KOPT-K1 (cell line): ENCODE data around the gene NPC1.

ENCODE experiments used
- H3K27ac ChIP-seq: fragments of 200-600 bp; sonication (generic); 2 replicates; pipeline ENCODE4 v1.5.1; 2016; ENCODE audit warnings: antibody characterized with exemption, mild to moderate bottlenecking, low read depth, low read length; ENCODE audit not compliant: poor library complexity, severe bottlenecking
- H3K36me3 ChIP-seq: fragments of 200-600 bp; sonication (generic); 2 replicates; pipeline ENCODE4 v1.5.1; 2017; ENCODE audit warnings: antibody characterized with exemption, mild to moderate bottlenecking, low read length, moderate library complexity; ENCODE audit not compliant: insufficient read depth
- H3K9me3 ChIP-seq: fragments of 200-600 bp; sonication (generic); 2 replicates; pipeline ENCODE4 v1.5.1; 2017; ENCODE audit warnings: antibody characterized with exemption, low read length, mild to moderate bottlenecking; ENCODE audit not compliant: insufficient read depth, poor library complexity, severe bottlenecking

NPC1 gene

DNA sequence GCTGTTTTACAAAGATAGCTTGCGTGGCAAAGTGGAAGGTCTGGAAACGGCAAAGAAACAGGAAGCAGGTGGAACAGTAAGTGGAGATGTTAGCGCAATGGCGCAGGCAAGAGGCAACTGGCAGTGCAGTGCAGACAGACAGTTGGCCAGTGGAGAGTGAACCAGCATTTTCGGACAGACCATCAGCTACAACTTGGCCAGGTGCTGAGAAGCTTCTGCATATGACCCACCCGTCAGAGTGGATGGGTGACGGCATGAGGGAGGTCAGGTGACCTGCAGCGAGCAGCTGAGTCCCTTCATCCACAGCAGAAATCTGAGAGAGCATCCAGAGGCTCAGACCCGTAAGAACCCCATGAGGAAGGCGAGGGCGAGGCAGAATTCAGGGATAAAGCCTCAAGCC lies 33.8 kb downstream of the NPC1 start:
- H3K9me3 ChIP-seq: no peaks in the 10 kb centered on the region
- H3K27ac ChIP-seq: no peak overlapping the region
- H3K36me3 ChIP-seq: peaks cover 97% of the 10 kb centered on the region

DNA sequence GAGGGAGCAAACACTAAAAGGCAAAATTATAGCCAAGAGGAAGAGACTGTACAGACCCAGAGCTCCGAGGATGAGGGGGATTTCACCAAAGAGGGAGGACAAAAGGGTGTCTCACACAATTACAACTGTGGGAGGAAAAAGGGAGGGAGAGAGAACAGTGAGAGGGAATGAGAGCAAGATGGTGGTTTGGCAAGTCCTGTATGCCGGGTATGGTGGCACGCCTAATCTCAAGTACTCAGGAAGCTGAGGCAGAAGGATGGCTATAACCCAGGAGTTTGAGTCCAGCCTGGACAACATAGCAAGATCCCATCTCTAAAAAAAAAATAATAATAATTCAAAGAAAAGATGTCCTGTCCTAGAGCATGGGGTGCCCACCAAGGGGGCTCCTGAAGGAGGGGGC lies 34.3 kb downstream of the NPC1 start:
- H3K27ac ChIP-seq: no peak overlapping the region
- peaks cover 97% of the 10 kb centered on the region for H3K36me3 ChIP-seq
- H3K9me3 ChIP-seq: no peaks in the 10 kb centered on the region

DNA sequence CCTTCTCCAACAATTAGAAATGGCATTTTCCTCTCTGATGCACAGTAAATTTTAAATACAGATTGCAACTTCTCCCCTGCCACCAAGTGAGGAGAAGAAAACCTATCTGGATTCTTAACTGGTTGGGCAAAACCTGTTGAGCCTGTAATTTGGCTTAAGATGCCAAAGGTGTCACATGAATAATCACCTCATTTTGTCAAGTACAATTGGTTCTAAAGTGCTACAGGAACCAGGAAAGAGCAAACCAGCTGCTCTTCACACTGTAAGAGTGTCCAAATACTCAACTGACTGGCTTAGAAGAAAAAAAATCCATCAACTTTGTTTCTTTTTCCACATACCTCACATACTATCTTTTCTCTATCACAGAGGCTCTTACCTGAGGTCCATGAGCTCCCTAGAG lies 35.4 kb downstream of the NPC1 start:
- H3K9me3 ChIP-seq: no peaks in the 10 kb centered on the region
- H3K27ac ChIP-seq: no peak overlapping the region
- peaks cover 95% of the 10 kb centered on the region for H3K36me3 ChIP-seq

DNA sequence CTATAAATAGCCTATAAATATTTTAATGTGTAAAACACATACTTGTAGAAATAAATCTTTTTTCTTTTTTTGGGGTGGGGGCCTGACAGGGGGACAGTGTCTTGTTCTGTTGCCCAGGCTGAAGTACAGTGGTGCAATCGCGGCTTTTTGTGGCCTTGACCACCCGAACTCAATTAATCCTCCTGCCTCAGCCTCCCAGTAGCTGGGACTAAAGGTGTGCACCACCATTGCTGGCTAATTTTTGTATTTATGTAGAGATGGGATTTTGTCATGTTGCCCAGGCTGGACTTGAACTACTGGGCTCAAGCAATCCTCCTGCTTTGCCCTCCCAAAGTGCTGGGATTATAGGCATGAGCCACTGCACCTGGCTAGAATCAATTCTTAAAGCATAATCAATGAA lies 37.6 kb downstream of the NPC1 start:
- H3K36me3 ChIP-seq: peaks cover 95% of the 10 kb centered on the region
- no peak overlapping the region for H3K27ac ChIP-seq
- H3K9me3 ChIP-seq: no peaks in the 10 kb centered on the region

DNA sequence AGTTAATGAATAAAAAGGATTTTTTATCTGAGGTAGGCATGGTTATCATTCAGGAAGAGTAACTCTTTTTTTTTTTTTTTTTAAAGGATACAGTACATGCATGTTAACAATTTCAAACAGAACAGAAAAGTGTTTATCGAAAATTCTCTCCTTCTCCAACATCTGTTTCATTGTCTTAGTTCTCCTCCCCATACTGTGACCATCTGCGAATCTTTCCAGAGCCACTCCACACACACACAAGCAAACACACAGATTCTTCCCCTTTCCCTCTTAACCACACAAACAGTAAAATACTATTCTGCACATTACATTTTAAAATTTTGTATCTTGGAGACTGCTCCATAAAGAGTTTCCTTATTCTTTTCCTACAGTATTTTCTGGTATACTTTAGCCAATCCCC lies 38.0 kb downstream of the NPC1 start:
- Histone ChIP-seq H3K27ac (no peak overlapping the region), H3K36me3 (peaks cover 95% of the 10 kb centered on the region), H3K9me3 (no peaks in the 10 kb centered on the region)

DNA sequence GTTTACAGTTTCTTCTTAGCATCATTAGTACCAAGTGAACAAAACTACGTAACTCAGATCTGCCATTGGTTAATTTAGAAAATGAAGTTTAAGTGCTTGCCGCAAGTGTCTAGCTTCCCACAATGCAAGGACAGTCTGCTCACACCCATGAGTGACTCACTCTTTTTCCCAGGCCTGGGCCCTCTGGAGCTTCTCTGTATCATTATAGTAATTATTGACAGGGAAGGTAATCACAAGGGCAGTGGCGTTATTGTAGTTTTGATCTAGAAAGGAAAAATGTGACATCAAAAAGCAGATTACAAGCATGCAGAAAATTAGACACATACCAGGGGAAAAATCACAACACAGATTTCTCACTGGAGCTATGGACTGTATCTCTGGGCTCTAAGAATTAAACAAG lies 38.5 kb downstream of the NPC1 start:
- Histone ChIP-seq H3K36me3 (peaks cover 95% of the 10 kb centered on the region), H3K9me3 (no peaks in the 10 kb centered on the region), H3K27ac (no peak overlapping the region)

DNA sequence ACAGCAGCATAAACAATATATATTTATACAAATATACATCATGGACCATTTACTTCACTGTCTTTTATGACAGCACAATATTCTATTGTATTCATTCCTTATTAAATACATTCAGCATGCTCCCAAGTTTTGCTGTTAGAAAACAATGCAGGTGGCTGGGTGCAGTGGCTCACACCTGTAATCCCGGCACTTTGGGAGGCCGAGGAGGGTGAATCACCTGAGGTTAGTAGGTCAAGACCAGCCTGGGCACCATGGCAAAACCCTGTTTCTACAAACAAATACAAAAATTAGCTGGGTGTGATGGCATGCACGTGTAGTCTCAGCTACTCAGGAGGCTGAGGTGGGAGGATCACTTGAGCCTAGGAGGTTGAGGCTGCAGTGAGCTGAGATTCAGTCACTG lies 39.0 kb downstream of the NPC1 start:
- no peaks in the 10 kb centered on the region for H3K9me3 ChIP-seq
- no peak overlapping the region for H3K27ac ChIP-seq
- peaks cover 95% of the 10 kb centered on the region for H3K36me3 ChIP-seq

DNA sequence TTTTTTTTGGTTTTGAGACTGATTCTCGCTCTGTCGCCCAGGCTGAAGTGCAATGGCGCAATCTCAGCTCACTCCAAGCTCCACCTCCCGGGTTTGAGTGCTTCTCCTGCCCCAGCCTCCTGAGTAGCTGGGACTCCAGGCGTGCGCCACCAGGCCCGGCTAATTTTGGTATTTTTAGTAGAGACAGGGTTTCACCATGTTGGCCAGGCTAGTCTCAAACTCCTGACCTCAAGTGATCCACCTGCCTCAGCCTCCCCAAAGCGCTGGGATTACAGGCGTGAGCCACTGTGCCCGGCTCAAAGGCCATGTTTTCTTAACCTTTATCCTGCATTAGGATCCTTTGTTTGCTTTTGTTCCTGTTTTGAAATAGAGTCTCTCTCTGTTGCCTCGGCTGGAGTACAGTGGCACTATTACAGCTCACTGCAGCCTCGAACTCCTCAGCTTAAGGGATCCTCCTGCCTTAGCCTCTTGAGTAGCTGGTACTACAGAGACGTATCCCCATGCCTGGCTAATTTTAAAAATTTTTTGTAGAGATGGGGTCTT lies 41.0 kb downstream of the NPC1 start:
- H3K36me3 ChIP-seq: peaks cover 81% of the 10 kb centered on the region

DNA sequence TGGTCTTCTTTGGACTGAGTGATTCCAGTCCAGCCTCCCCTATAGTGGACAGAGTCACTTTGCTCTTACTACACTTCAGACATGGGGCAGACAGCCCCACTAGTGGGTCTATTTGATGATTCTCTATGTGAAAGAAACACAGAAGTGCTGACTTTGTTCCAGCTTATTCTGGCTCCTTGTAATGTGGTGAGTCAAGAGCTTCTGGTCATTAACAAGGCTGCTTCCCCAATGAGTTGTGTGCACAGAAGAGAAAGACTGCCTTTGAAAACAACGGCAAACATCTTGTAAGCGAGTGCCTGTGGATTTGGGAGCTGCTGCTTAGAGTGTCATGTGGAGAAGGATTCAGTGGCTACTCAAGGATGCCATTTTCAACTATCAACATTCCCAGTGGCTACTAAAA lies 43.8 kb downstream of the NPC1 start:
- Histone ChIP-seq H3K27ac (peak overlapping the region; percentile 75), H3K36me3 (peaks cover 83% of the 10 kb centered on the region)

More for the DNA sequence above, 41.0 kb downstream of the NPC1 start:
- no peaks in the 10 kb centered on the region for H3K9me3 ChIP-seq
- H3K27ac ChIP-seq: no peak overlapping the region

DNA sequence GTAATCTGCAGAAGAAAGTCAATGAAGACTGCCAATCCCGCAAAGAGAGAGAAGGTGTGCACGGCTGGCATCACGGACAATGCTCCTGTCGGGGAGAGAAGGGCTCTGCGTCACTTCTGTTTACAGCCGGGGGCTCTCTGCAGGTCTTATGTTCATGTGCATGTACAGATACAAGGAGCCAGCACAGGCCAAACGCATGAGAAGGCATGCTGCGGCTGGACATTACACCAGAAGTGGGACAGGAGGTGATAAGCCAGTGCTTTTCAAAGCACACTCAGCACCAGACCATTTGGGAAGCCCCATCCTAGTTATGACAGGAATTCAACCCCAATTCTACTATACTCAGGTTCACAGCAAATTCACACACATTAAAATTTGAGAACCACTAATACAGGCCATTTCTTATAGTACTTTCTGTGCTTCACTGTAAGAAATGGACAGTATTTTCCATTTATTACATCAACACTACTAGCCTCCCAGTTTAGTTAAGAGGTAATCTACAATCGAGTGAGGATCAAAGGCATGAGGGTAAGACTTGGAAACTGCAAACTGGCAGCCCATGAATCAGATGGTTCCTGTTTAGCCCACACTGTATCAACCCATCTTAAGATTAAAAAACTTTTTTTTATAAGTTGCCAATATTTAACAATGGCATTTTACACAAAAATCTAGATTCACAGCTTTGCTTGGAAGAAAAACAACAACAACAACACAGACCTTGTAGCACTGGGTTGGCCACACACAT lies 44.8 kb downstream of the NPC1 start:
- peaks cover 83% of the 10 kb centered on the region for H3K36me3 ChIP-seq
- H3K27ac ChIP-seq: peak overlapping the region; percentile 75
- no peaks in the 10 kb centered on the region for H3K9me3 ChIP-seq

More for the DNA sequence above, 43.8 kb downstream of the NPC1 start:
- H3K9me3 ChIP-seq: no peaks in the 10 kb centered on the region

DNA sequence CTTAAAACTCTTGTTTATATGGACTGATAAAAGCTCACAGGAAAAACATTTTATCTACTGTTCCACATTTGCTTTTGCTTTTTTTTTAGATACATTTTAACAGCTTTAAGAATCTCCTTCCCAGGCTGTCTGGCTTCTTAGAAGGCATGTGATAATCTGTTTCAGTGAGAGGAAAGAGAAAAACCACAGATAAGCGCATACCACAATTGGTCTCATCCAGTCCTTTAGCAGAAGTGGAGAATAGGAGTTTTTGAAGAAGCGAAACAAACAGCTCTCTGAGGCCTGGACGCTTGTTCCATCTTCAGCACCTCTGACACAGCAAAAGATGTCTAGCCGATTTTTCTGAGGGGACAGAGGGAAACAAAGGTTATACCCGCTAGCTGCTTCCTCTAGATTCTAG lies 45.4 kb downstream of the NPC1 start:
- H3K9me3 ChIP-seq: no peaks in the 10 kb centered on the region
- H3K36me3 ChIP-seq: peaks cover 85% of the 10 kb centered on the region
- peak overlapping the region; percentile 75 for H3K27ac ChIP-seq

DNA sequence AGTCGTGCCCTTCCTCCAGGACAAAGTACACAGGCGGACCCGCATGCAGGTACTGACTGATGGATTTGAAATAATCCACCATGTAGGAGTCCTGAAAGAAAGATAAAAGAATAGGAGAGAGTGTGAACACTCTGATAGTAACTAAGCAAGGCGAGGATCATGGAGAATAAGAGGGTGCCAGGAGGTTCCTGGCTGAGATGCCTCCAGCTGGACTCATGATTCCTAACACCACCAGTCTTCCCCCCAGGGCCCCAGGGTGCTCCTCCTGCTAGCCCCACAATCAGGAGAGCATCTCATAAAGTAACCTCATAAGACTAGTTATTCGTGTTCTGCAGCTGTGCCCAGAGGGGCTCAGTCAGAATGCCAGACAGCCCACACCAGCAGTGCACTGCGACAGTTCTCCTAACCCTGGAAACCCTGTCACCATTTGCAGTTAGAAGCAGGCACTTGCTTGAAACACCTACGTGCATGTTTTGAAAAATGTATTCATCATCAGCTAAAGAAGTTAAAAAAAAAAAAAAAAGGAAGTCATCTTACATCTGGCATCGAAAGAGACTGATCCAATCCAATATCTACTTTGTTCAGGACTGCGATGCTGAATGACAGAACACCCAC lies 46.3 kb downstream of the NPC1 start:
- no peaks in the 10 kb centered on the region for H3K9me3 ChIP-seq
- peak overlapping the region; percentile 75 for H3K27ac ChIP-seq
- peaks cover 85% of the 10 kb centered on the region for H3K36me3 ChIP-seq

DNA sequence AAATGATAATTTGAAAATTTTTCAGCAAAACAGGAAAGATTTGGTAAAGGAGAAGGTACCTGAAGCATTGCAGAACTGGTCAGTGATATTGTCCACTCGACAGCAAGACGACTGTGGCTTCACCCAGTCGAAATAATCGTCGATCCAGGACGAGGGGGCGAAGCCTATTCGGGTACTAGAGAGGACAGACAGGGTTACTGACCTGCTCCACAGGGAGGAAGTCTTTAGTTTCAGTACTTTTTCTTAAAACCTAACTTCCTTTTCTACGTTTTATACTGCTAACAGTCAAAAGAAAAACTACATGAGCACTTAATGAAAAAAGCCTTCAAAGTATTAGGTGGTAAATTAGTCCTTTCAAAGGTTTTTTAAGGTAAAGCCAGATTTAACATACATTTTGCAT lies 47.0 kb downstream of the NPC1 start:
- peak overlapping the region; percentile 75 for H3K27ac ChIP-seq
- no peaks in the 10 kb centered on the region for H3K9me3 ChIP-seq
- H3K36me3 ChIP-seq: peaks cover 85% of the 10 kb centered on the region

DNA sequence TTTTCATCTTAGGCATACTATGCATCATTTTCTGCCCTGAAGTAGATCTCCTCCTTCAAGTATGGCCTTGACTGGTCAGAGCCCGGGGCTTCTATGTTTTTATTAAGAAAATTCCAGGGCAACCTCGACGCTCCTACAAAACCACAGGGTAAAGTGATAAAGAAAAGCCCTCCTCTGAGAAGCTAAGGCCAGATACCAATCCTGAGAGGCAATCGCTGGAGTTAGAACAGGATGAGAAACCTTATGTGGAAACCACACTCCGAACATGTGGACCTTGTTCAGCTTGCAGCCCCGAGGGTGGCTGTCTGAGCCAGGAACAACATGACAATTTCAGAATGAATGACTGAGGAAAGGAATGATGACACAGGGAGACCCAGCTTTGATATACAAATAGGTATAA lies 47.4 kb downstream of the NPC1 start:
- H3K9me3 ChIP-seq: no peaks in the 10 kb centered on the region
- peak overlapping the region; percentile 75 for H3K27ac ChIP-seq
- peaks cover 85% of the 10 kb centered on the region for H3K36me3 ChIP-seq

DNA sequence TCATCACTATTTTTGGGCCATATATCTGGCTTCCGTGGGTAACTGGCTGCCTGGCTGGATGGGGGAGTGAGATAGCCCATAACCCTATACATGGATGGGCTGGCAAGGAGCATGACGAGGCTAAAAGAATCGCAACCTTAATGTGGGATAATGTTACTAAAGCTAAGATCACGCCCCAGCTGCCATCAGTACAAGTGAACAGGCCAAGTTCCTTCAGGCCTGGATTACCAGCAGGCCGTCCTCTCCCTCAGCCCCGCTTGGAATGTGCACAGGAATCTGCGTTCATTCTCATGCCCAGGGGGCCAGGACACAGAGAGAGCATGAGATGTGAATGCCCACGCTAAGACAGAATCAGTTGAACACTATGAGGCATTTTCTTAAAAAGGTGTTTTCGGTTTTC lies 48.3 kb downstream of the NPC1 start:
- Histone ChIP-seq H3K36me3 (peaks cover 85% of the 10 kb centered on the region), H3K9me3 (no peaks in the 10 kb centered on the region), H3K27ac (no peak overlapping the region)

DNA sequence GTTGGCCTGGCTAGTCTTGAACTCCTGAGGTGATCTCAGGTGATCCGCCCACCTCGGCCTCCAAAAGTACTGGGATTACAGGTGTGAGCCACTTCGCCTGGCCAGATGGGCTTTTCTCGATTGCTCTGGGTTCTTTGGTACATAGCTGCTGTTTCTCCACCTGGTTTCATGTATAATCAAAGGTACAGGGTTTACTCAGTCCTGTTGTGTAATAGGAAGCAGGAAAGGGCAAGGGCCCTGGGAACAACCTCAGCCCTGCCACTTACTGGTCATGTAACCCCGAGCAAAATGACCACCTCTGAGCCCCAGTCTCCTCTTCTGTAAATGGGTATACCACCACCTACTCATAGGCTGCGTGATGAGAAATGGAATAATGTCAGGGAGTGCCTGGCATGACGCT lies 49.0 kb downstream of the NPC1 start:
- Histone ChIP-seq H3K9me3 (no peaks in the 10 kb centered on the region), H3K27ac (no peak overlapping the region), H3K36me3 (peaks cover 85% of the 10 kb centered on the region)
